Fibroblast of lung (primary cell): ENCODE measurements around the gene UPP1.

Experiments
- EZH2 ChIP-seq: IDR thresholded peaks from 2 replicates; pipeline ENCODE4 v1.5.1; 2012; ENCODE audit warnings: low read length, control low read depth, mild to moderate bottlenecking; ENCODE audit errors: missing control alignments
- TF ChIP-seq, protein P1 (sequence below), 2 donors: IDR thresholded peaks in 1 of 2; conservative IDR thresholded peaks in 1 of 2; 1 replicate in 1 of 2; 2 replicates in 1 of 2; pipeline ENCODE4 v1.5.1; 2011 to 2012; ENCODE audit warnings: low read length in 2 of 2, control low read depth in 1 of 2, inconsistent platforms in 1 of 2, low read depth in 1 of 2, mild to moderate bottlenecking in 1 of 2

DNA sequence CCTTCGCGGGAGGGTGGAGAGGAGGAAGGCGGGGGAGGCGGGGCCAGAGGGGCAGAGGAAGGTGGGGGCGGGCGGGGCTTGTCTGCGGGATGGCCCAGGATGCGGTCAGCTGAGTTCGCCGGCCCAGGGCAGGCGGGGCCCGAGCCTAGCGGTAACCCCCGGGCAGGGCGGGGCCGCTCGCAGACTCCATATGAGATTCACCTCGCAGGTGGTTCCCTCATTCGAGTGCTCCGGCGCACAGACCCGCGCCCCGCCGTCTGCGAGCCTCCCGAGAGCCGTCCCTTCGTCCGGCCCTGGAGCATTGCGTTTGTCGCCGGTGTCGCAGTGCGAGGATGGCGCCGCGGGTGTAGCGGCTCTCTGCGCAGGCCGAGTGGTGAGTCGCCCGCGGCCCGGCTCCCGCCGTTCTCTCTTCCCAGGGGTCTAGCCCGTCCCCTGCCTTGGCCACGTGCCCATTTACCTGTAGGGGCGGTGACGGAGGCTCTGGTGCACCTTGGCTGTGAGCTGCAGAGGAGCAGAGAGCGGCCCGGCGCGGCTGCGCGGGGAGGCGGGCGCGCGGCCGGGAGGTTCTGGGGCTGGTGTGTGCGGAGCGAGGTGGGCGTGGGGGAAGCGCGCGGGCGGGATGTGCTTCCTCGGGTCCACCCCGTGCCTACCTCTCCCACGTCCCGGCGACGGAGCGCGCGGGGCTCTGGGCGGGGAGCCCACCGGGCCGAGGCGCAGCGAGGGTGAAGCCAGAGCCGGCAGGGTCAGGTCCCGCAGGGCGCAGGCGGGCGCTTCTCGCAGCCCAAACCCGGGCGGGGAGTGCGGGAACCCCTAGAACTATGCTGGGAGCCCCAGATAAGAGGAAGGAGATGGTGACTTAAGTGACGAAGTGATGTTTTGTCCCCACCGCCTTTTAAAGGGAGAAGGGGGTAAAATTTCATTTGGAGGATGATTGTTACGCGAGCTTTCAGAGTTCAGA lies at the start of gene UPP1:
- TF ChIP-seq, protein P1, sequence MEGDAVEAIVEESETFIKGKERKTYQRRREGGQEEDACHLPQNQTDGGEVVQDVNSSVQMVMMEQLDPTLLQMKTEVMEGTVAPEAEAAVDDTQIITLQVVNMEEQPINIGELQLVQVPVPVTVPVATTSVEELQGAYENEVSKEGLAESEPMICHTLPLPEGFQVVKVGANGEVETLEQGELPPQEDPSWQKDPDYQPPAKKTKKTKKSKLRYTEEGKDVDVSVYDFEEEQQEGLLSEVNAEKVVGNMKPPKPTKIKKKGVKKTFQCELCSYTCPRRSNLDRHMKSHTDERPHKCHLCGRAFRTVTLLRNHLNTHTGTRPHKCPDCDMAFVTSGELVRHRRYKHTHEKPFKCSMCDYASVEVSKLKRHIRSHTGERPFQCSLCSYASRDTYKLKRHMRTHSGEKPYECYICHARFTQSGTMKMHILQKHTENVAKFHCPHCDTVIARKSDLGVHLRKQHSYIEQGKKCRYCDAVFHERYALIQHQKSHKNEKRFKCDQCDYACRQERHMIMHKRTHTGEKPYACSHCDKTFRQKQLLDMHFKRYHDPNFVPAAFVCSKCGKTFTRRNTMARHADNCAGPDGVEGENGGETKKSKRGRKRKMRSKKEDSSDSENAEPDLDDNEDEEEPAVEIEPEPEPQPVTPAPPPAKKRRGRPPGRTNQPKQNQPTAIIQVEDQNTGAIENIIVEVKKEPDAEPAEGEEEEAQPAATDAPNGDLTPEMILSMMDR (conservative IDR thresholded peaks at IDR 0.05 in 1 of 2, IDR thresholded peaks at IDR 0.05 in 1 of 2; ENCODE audit: low read depth in 1 of 2, low read length in 2 of 2): no peak
- TF ChIP-seq EZH2: no peak
